GM21825 (cell line): ENCODE measurements around the gene ERICH4.

Experiments
- ATAC-seq: cut with Tn5 transposase; IDR thresholded peaks from one replicate; pipeline ENCODE4 v1.9.1; 2021; ENCODE audit warnings: mild to moderate bottlenecking, moderate library complexity; ENCODE audit not compliant: unreplicated experiment

ERICH4 gene

DNA sequence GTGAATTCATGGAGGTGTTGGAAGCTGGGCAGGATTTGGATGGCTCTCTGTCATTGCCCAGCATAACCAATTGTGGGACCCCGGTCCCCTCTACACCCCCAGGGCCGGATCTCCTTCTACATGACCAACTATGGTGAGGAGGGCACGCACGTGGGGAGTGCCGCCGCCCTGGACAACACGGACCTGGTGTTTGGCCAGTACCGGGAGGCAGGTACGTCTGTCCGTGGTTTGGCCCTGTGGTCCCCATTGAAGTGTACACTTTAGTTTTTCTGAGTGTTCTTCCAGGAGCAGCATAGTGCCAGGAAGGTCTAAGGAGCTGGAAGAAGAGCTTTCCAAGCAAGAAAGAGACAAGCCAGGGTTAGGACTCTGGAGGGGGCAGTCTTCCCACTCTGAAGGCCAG, 29.0 kb upstream of the ERICH4 start:
- ATAC-seq = no peak

DNA sequence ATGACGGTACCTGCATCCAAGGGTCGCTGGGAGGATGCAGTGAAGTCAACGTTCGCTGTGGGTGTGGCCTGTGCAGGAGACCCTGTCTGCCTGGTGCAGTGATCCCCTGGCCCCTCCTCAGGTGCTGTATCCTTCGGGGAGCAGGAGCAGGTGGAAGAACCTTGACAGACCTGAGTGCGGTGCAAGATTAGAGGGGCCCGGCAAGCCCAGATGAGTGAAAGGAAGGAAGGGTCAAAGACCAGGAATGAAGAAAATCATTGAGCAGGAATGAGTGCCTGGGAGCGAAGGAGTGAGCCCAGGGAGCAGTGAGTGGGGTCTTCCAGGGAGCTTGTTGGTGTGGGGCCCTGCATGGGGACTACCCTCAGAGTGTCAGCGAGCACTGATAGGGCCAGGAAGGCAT, 28.5 kb upstream of the ERICH4 start:
- ATAC-seq = no peak

DNA sequence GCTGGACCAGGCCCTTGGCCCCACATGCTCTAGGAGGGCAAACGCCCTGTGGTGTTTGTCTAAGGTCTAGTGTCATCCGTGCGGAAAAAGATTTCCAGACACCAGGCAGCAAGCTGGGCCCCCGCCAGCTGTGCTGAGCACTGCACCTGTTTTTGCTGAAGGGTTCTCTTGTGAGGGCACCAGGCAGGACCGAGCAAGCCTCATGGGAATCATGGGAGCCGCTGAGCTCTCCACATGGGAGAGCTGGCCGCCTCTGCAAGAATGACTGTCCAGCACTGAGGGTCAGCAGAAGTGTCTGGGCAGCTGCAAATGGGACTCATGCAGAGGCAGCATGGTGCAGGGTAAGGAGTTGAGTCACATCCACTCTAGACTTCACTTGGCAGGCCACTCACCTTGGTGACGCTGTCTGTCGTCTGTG, 27.8 kb upstream of the ERICH4 start:
- no peak for ATAC-seq

DNA sequence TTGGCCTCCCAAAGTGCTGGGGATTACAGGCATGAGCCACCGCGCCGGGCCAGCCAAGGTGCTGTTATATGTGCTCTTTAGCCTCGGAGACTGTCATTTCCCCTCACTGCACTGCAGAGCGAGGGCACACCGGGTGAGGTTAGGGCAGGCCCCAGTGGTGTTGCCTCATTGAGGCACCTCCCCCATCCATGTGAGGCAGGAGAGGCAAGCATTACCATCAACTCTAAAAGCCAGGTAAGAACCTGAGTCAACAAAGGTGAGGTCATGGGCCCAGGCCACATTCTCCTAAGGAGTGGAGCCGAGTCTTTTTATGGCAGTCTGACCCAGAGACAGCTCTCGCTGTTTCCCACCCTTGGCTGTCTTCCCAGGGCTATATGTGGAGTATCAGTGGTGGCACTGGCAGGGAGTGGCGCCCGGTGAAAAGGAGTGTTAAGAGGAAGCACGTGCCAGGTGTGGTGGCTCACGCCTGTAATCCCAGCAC, 26.7 kb upstream of the ERICH4 start:
- no peak for ATAC-seq

DNA sequence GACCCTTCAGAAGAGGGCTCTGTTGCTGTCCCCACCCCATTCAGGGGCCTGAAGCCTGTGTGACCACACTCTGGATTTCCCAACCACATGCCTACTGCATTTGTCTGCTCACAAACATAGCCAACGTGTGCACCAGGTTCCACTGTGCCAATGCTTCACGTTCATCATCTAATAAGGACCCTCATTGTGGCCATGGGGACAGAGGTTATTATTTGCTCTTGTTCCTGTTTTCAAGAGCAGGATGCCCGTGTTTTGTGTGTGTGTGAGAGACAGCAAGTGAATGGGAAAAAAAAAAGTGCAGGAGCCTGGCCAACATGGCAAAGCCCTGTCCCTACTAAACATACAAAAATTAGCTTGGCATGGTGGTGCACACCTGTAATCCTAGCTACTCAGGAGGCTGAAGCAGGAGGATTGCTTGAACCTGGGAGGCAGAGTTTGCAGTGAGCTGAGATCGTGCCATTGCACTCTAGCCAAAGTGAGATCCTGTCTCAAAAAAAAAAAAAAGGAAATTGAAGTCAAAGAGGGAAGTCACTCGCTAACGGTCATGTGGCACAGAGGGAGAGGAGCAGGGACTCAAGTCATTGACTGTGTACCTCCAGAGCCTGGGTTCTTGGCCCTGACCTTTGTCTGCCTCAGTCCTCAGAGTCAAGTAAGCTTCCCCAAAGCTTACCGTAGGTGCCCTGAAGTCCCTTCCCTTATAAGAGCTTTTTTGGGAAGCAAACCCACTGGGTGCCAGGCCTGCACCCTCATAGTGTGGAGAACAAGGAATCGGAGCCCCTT, 22.7 kb upstream of the ERICH4 start:
- no peak for ATAC-seq

DNA sequence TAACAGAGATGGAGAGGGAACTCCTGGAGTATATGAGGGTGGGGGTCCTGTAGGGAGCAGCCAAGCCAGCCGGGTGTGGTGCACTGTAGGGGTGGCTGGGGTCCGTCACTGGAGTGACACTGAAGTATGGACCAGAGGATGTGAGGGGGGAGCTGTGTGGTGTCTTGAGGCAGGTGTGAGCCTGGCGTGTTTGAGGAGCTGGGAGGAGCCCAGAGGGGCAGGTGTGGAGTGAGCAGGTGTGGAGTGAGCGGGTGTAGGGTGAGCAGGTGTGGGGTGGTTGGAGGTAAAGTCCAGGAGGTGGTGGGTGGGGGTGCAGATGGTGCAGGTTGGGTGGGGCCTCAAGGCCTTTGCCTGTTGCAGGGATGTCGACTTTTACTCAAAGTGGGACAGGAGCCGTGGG, 21.6 kb upstream of the ERICH4 start:
- no peak for ATAC-seq

DNA sequence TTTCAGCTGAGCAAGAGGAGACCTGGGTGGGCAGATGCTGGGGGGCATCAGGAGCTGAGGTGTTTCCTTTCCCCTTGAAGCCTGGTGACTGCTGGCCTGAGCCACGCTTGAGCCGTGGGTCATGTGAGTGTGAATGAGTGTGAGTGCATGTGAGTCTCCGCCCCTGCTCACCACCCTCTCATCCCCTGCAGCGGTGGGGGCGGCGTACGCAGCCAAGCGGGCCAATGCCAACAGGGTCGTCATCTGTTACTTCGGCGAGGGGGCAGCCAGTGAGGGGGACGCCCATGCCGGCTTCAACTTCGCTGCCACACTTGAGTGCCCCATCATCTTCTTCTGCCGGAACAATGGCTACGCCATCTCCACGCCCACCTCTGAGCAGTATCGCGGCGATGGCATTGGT, 21.0 kb upstream of the ERICH4 start:
- no peak for ATAC-seq

DNA sequence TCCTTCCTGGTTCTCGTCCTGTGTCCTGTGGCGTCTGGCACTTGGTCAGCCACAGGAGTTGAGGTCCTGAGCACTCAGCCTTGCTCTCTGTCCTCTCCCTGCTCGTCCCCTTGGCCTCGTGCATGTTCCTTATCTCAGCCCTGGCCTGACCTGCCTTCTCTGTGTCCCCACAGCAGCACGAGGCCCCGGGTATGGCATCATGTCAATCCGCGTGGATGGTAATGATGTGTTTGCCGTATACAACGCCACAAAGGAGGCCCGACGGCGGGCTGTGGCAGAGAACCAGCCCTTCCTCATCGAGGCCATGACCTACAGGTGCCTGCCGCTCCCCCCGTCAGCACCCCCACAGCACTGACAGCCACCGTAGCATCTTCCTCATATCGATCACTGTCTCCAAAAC, 20.5 kb upstream of the ERICH4 start:
- ATAC-seq = no peak

DNA sequence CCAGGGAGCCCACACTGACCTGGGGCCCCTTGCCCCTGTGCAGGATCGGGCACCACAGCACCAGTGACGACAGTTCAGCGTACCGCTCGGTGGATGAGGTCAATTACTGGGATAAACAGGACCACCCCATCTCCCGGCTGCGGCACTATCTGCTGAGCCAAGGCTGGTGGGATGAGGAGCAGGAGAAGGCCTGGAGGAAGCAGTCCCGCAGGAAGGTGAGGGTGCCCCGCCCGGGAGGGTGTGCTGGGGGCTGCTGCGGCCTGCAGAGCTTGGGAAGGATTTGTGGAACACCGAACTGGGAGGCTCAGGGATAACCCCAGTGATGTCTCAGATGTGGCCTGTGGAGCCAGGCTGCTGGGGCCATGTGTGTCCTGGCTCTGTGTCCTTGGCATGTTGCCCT, 20.0 kb upstream of the ERICH4 start:
- ATAC-seq = no peak

DNA sequence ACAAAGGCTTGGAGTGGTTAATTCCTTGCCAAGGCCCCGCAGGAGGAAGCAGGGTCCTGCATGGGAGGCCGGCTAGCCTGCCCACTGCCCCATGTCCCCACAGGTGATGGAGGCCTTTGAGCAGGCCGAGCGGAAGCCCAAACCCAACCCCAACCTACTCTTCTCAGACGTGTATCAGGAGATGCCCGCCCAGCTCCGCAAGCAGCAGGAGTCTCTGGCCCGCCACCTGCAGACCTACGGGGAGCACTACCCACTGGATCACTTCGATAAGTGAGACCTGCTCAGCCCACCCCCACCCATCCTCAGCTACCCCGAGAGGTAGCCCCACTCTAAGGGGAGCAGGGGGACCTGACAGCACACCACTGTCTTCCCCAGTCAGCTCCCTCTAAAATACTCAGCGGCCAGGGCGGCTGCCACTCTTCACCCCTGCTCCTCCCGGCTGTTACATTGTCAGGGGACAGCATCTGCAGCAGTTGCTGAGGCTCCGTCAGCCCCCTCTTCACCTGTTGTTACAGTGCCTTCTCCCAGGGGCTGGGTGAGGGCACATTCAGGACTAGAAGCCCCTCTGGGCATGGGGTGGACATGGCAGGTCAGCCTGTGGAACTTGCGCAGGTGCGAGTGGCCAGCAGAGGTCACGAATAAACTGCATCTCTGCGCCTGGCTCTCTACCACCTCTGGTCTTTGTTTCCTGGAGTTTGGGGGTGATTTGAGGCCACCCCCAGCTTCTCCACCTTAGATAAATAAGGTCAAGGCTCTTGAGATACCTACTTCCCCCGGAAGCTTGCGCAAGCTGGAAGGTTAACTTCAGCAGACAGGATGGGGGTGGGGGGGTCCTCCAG, 18.4 kb upstream of the ERICH4 start:
- ATAC-seq = no peak

DNA sequence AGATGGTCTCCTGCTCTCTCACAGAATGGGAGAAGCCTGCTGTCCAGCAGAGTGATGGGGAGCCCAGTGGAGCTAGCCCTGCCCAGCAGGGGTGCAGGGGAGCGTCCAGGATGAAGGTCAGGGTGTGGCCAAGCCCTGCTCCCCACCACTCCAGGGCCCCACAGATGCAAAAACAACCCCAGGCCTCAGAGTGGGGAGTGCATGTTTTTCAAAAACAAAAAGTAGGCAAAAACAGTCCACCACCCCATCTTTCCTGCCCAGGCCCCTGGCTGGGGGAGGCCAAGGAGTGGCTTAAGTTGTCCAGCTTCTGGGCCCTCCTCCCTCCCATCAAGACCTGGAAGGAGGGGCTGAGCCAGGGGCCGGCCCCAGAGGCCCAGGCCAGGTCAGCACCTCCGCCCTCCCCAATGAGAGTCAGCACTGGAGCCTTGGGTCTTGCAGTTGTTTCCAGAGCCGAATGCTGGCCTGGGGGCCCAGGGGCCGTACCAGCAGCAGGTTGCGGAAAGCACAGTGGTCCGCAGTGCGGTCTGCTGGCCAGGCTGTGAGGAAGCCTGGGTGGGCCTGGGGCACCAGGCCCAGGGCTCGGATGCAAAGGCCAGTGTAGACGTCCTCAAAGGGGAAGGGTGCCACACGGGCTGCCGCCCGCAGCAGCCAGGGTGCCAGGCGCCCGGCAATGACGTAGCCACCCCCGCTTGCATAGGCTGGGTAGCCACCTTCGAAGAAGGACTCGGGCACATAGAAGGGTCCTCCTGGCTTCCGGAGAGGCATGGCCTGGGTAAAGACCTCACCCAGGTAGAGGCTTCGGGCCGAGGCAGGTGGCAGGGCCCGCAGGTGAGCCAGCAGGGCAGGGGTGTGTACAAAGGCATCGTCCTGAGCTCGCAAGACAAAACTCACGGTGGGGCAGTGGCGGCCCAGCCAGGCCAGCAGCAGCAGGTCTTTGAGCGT, 17.5 kb upstream of the ERICH4 start:
- ATAC-seq = no peak

DNA sequence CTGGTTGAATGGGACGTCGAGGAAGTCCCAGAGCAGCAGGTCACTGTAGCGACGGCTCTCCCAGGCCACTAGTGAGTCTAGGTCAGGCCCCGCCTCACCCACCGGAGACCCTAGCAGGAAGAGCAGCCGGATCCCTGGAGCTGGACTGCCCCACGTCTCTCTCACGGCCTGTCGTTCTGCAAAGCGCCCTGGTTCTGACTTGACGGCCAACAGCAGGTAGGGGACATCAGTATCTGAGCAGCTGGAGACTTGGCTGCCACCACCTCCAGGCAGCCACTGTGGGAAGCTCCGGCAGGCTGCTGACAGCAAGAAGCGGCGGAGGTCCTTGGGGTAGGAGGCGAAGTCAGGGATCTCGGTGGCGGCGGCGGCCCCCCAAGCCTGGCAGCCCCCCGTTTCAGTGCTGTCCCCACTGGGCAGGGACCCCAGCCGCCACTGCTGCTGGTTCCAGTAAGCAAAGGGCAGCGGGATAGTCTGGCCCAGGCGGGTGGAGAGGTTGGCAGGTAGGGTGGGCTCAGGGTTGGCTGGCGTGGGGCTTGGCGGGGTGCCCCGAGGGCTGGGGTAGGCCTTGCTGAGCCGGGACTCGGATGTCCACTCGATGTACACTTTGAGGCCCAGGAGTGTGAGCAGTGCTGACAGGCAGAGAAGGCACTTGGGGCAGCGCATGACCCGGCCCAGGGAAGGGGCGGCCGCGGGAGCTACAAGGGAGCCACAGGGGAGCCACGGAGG, 16.7 kb upstream of the ERICH4 start:
- ATAC-seq = no peak

DNA sequence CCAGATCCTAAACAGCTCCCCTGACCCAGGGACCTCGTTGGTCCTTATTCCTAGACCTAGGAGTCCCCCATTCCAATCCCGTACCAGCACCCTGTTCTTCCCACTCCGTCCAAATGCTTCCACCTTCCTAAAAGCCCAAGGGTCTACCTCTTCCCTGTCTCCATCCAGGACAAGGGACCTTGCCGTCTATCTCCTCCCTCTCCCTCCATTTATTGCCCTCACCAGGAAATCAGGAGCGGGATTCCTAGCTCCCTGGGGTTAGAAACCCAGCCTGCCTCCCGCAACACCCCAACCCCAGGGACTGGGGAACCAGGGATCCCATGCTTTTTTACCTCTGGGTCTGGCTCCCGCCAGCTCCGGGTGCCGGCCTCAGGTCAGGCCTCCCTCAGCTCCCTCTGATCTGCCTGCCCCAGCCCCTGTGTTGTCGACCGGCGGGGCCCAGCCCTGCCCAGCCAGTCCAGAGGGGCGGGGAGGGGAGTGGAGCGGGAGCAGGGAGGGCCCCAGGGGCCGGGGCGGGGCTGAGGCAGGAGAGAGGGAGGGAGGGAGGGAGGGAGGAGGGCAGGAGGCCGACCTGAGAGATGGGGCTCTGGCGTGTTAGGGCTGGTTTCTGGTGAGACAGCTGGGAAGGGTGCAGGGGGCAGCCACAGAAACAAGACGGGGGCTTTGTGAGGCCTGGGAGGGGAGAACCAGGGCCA, 15.9 kb upstream of the ERICH4 start, which contains the start of gene B3GNT8:
Gene B3GNT8 (minus strand): TSS at position 423 of the 695 bp plus-strand sequence. CDS start 596 bp downstream, outside the sequence.
- no peak for ATAC-seq

DNA sequence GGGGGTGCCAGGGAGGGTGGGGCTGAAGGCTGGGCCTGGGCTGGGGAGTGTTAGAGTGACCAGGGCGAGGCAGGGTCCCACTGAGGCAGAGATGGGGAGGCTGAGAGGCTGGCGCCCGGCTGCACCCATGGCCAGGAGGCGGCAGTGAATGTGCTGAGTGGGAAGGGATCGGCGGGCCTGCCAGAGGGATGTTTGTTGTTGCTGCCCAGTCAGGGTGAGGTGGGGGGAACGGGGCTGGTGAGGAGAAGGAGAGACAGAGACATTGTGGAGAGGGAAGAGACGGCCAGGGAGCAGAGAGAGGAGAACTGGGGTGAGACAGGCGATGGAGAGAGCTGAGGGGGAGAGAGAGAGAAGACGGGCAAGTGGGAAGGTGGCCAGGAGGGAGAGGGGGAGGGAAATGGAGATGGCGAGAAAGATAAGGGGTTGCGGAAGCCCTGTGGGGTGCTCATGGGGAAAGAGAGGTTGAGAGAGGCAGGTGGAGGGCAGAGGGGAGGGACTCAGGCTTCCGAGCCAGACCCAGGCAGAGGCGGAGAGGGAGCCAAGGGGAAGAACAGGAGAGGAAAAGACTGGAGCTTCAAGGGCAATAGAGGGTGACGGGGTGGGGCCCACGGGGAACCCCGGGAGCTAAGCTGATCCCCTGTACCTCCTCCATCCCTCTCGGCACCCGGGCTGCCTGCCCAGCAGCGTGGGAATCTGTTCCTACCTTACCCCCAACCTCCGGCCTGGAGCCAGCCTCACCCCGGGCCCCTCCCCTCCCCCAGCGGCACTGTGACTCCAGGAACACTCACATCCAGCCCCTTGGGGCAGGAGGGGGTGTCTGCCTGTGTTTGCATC, 15.1 kb upstream of the ERICH4 start:
- no peak for ATAC-seq

DNA sequence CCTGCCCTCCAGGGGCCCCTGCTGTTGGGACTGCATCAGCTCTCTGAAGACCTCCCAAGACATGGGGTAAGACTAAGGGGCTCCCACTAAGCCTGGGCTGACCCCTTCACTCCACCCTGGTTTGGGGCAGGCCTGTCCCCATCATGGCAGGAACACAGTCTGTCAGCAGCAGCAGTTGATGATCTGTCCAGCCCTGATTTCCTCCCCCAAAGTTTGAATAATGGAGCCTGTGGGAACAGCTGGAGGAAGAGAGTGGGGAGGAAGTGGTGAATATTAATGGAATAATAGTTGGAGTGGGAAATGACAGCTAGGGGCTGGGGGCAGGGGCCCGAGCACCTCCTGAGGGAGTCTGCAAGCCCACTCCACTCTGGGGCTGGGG, 14.5 kb upstream of the ERICH4 start:
- no peak for ATAC-seq

DNA sequence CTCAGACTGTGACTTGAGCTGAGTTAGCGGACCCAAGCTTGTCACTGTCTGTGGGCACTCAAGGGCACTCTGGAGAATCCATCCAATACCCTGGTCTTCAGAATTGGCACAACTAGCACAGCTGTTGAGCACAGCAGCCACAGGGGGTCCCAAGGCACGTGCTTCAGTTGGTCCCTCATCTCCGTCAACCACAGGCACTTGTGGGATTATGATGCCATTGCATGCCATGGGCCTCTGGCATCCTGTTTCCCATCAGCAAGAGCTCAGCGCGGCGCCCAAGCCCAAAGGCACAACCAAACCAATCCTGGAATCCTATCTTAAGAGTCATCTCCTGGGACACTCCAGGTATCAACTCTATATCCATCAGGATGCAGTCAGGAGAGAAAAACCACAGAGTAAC, 12.0 kb upstream of the ERICH4 start:
- no peak for ATAC-seq

DNA sequence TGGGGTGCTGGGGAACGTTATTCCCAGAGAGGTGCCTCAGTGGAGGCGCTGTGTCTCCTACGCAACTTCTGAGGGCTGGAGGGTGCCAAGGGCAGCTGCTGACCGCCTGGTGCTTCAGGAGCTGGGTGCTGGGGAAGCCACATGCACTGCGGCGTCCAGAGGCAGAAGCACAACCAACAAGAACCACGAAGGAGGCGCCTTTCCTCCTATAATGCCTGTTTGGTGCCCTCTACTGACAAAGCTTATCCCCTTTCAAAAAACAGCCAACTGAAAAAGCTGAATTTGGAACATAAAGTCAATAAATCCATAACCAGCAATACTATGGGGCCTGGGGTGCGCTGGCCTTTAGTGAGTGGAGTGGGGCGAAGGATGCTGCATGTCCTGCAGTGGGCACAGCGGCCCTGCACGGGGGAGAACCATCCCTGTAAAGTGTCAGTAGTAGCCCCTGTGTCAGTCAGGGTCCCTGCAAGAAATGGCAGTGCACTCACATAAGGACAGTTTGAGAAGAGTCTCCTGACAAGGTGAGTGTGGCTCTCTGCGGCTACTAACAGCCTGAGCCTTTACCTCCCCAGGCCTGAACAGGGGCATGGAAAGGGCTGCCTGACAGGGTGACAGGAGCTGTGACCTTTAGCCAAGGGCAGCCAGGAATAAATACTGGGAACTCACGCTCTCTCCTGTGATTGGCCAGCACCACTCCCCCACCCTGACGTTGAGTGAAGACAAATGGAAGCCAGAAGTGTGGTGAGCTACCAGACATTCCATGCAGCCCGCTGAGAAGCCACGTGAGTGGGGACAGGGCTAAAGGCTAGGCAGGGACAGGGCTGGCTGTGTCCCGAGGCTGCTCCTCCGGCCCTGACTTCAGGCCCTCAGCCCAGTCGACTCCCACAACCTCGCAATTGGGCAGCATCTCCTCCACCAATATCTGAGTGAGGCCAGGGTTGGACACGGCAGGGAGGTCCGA, 11.2 kb upstream of the ERICH4 start:
- ATAC-seq = no peak

DNA sequence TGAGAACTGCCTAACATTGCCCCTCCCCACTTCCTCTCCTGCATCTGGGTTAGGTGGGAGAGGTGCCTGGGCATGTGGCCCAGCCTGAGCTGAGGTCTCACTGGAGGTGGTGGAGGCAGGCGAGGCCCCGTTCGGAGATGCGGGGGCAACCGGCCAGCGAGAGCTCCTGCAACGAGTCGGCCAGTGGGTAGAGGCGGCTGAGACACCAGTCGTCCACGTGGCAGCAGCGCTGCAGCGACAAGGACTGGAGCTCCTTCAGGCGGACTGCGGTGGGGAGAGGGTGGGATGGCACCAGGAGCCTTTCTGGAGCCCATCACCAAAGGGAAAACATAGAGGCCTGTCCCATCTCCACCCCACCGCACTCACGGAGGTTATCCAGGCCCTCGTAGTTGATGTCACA, 9.8 kb upstream of the ERICH4 start:
- no peak for ATAC-seq
